Natural killer cell (primary cell): ENCODE measurements around the gene CFB. TPM values are rescaled to one million over a fixed set of nuclear protein-coding genes. Genes with fewer than 3 reads are reported as not detected.

Experiments used
- ATAC-seq, 3 donors: fragments of 150-1000 bp in 2 of 3; fragments of 200-7000 bp in 1 of 3; cut with Tn5 transposase; 1 replicate in 1 of 3; 2 replicates in 2 of 3; pipeline ENCODE4 v1.10.0; 2021; ENCODE audit warnings: mild to moderate bottlenecking in 2 of 3, moderate library complexity in 2 of 3
- DNase-seq, 2 donors: peaks; one replicate each; pipeline versions ENCODE4 v3.0.0 to v3.0.0-alpha.2; 2013 to 2021; ENCODE audit warnings: mixed read lengths in 1 of 2
- H3K27ac ChIP-seq: one replicate; pipeline ENCODE4 v1.5.1; 2013; ENCODE audit warnings: mild to moderate bottlenecking, low read length
- H3K27me3 ChIP-seq: one replicate; pipeline ENCODE4 v1.6.1; 2013; ENCODE audit warnings: low read length; ENCODE audit not compliant: control insufficient read depth, insufficient read depth
- H3K36me3 ChIP-seq: one replicate; pipeline ENCODE4 v1.6.1; 2013; ENCODE audit warnings: low read length; ENCODE audit not compliant: control insufficient read depth, insufficient read depth
- H3K4me1 ChIP-seq: one replicate; pipeline ENCODE4 v1.6.1; 2013; ENCODE audit warnings: low read length; ENCODE audit not compliant: control insufficient read depth, insufficient read depth
- H3K4me3 ChIP-seq: one replicate; pipeline ENCODE4 v1.5.1; 2013; ENCODE audit warnings: low read length
- H3K9me3 ChIP-seq: one replicate; pipeline ENCODE4 v1.6.1; 2013; ENCODE audit warnings: low read length; ENCODE audit not compliant: control insufficient read depth, insufficient read depth
- H3K27ac Mint-ChIP-seq, 2 donors: one replicate each; pipeline ENCODE4 v1.8.0; 2022; ENCODE audit warnings: mild to moderate bottlenecking in 2 of 2, mixed read lengths in 2 of 2, moderate library complexity in 1 of 2
- H3K27me3 Mint-ChIP-seq, 2 donors: one replicate each; pipeline ENCODE4 v1.8.0; 2022; ENCODE audit warnings: low read depth in 2 of 2, mixed read lengths in 2 of 2
- H3K36me3 Mint-ChIP-seq: one replicate; pipeline ENCODE4 v1.8.0; 2022; ENCODE audit warnings: mixed read lengths
- H3K4me1 Mint-ChIP-seq, 2 donors: one replicate each; pipeline ENCODE4 v1.8.0; 2022; ENCODE audit warnings: mixed read lengths in 2 of 2
- H3K4me3 Mint-ChIP-seq: one replicate; pipeline ENCODE4 v1.8.0; 2022; ENCODE audit warnings: mild to moderate bottlenecking, moderate library complexity, mixed read lengths
- H3K9me3 Mint-ChIP-seq, 2 donors: one replicate each; pipeline ENCODE4 v1.8.0; 2022; ENCODE audit warnings: mixed read lengths in 2 of 2
- CTCF ChIP-seq: fragments of 200-600 bp; IDR thresholded peaks from one replicate; pipeline ENCODE4 v1.8.0; 2022; ENCODE audit warnings: antibody characterized with exemption
- WGBS: methylation state at CpG from one replicate; pipeline ENCODE4 v1.1.7; 2013; ENCODE audit warnings: missing lambda C conversion rate; ENCODE audit not compliant: insufficient coverage; 5-methylcytosine and 5-hydroxymethylcytosine counted together
- intact Hi-C: fragments of 100-400 bp; cut with micrococcal nuclease; formaldehyde crosslinking; loops from one replicate; pipeline ENCODE4 v1.14.2; 2022
- total RNA-seq, 4 donors: library from RNA; stranded (reverse); fragments of 120-200 nt in 1 of 4; gene quantifications; one replicate each; pipeline versions ENCODE4 v1.2.3 to v1.2.4, GENCODE V29; 2013 to 2022

Gene CFB
- total RNA-seq, 3 donors from 2014 or later (not counting 1 experiment from before 2014, with no cell fraction given): 0.45 TPM; not detected in 2

- under 1% methylated on average over 57 of the region's 59 CpGs for WGBS
- H3K4me1 Mint-ChIP-seq: peaks cover 31 to 43% of the 10 kb centered on the region in 2 donors
Measured at GRCh38 chr6:31958741-31959739, 13.1 kb downstream of the CFB start, which contains the start of the genes NELFE and SKIC2. TSS of gene NELFE (minus strand) at chr6:31958971. CDS start at chr6:31958446, 525 bp downstream. TSS of gene SKIC2 (plus strand) at chr6:31959175. CDS start at chr6:31959193, 18 bp downstream.

DNA sequence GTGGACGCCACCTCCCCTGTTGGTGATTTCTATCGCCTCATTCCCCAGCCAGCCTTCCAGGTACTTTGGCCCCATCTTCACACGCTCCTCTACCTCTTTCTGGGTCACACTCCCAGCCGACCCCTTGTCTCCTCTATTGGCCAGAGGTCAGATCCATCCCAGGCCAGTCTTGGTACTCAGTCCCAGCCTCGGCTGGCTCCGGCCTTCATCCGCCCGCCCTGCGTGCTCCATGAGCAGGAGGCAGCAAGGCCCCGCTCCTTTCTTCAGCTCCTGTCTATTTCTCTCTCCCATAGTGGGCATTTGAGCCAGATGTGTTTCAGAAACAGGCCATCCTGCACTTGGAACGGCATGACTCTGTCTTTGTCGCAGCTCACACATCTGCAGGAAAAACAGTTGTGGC, 15.7 kb downstream of the CFB start:
- H3K27me3 ChIP-seq: no peaks in the 10 kb centered on the region
- peak overlapping the region; percentile 47 for H3K4me3 Mint-ChIP-seq
- WGBS: 98% methylated on average over 12 of the region's 12 CpGs
- H3K4me1 Mint-ChIP-seq: peaks cover 31 to 43% of the 10 kb centered on the region in 2 donors
- no peak overlapping the region for H3K4me3 ChIP-seq
- no peak overlapping the region for H3K27ac ChIP-seq
- DNase-seq (no peak), ATAC-seq (no peak)
- H3K9me3 Mint-ChIP-seq: no peaks in the 10 kb centered on the region
- H3K27ac Mint-ChIP-seq: peak overlapping the region; percentile 52 to 98
- H3K4me1 ChIP-seq: peaks cover 22% of the 10 kb centered on the region
- H3K36me3 Mint-ChIP-seq: peaks cover 7% of the 10 kb centered on the region
- no peaks in the 10 kb centered on the region for H3K27me3 Mint-ChIP-seq
- intact Hi-C loops: no loop called here
- peaks cover 67% of the 10 kb centered on the region for H3K36me3 ChIP-seq
- no peak for TF ChIP-seq CTCF
- no peaks in the 10 kb centered on the region for H3K9me3 ChIP-seq

More at GRCh38 chr6:31958741-31959739, 13.1 kb downstream of the CFB start, which contains the start of the genes NELFE and SKIC2:
- H3K4me3 Mint-ChIP-seq: peak within 1 kb of the TSS; percentile 96
- H3K27me3 Mint-ChIP-seq: no peaks in the 10 kb centered on the region
- no peak for TF ChIP-seq CTCF
- ATAC-seq: peak; percentile 97 to 98 (median 97)
- no peaks in the 10 kb centered on the region for H3K9me3 ChIP-seq
- intact Hi-C loops: loop anchor here (1.0 to 5.0 kb wide), 2 partner anchors 13 to 62 kb away; partner anchors contain the start of genes DXO and EHMT2
- DNase-seq: peak; percentile 98 to 99
- no peaks in the 10 kb centered on the region for H3K9me3 Mint-ChIP-seq
- peak within 1 kb of the TSS; percentile 97 to 98 for H3K27ac Mint-ChIP-seq
- peak within 1 kb of the TSS; percentile 88 for H3K27ac ChIP-seq
- H3K36me3 ChIP-seq: peaks cover 63% of the 10 kb centered on the region
- H3K4me3 ChIP-seq: peak within 1 kb of the TSS; percentile 70
- H3K36me3 Mint-ChIP-seq: peaks cover 12% of the 10 kb centered on the region
- no peaks in the 10 kb centered on the region for H3K27me3 ChIP-seq
- peaks cover 22% of the 10 kb centered on the region for H3K4me1 ChIP-seq

DNA sequence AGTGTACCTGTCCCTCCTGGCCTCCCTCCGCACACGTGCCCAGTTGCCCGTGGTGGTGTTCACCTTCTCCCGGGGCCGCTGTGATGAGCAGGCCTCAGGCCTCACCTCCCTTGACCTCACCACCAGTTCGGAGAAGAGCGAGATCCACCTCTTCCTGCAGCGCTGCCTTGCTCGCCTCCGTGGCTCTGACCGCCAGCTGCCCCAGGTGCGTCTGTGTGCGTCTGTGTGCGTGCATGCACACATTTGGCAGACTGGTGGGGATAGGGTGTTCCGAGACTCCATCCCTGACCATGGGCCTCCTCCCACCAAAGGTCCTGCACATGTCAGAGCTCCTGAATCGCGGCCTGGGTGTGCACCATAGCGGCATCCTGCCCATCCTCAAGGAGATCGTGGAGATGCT, 18.0 kb downstream of the CFB start:
- H3K9me3 Mint-ChIP-seq: no peaks in the 10 kb centered on the region
- Histone ChIP-seq H3K27ac (no peak overlapping the region), H3K36me3 (peaks cover 86% of the 10 kb centered on the region), H3K27me3 (no peaks in the 10 kb centered on the region), H3K4me3 (no peak overlapping the region), H3K4me1 (peaks cover 15% of the 10 kb centered on the region), H3K9me3 (no peaks in the 10 kb centered on the region)
- WGBS: 97% methylated on average over 18 of the region's 19 CpGs
- no peak for ATAC-seq
- H3K4me3 Mint-ChIP-seq: no peak overlapping the region
- no peak overlapping the region for H3K27ac Mint-ChIP-seq
- peaks cover 14 to 27% of the 10 kb centered on the region in 2 donors for H3K4me1 Mint-ChIP-seq
- H3K27me3 Mint-ChIP-seq: no peaks in the 10 kb centered on the region
- intact Hi-C loops: no loop called here
- DNase-seq: no peak
- TF ChIP-seq CTCF: no peak
- H3K36me3 Mint-ChIP-seq: peaks cover 7% of the 10 kb centered on the region
